LNCAP (cell line): Measurements from ENCODE around the gene NDUFB3.

Experiments used
- CTCF ChIP-seq: fragments of 450-650 bp; IDR thresholded peaks from 2 replicates; pipeline ENCODE4 v1.5.1; 2017; ENCODE audit warnings: mild to moderate bottlenecking

NDUFB3 gene

DNA sequence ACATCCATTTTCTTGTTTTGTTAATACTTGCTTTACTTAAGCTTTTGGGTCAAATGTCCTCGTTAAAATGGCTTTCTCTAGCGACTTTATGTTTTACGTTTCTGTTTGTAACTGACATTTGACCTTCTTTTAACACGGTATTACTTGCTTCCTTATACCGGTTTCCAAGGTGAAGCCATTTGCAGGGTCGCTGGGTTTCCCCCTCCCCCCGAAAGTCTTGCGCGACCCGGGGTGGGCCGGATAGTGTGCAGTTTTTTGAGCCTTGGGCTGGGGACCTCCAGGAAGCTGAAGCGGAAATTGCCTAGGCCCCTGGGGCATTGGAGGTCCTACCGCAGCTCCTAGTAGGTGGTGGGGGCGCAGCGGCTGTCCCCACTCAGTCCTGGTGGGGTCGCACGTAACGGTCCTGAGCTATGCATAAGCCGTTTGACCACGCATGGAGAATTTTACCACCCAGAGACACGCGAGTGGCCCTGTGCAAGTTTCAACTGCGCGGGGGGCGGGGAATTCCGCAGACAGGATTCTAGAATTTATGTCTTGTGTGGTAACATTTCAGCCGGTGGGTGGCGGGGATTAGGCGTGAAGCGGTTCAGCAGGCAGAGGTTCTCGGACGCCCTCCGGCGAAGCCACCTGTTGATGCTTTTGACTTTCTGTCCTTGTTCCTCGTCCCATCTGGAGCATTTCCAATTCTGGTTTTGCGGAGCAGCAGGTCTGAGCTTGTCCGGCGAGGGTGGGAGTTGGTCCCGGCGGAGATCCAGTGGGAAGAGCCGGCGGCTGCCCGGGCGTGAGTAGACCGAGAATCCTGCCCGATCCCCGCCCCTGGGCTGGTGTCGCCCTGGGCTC, 46.5 kb downstream of the NDUFB3 start:
- TF ChIP-seq CTCF, result peak; percentile 34; the same call in 1 of the 2 replicates

DNA sequence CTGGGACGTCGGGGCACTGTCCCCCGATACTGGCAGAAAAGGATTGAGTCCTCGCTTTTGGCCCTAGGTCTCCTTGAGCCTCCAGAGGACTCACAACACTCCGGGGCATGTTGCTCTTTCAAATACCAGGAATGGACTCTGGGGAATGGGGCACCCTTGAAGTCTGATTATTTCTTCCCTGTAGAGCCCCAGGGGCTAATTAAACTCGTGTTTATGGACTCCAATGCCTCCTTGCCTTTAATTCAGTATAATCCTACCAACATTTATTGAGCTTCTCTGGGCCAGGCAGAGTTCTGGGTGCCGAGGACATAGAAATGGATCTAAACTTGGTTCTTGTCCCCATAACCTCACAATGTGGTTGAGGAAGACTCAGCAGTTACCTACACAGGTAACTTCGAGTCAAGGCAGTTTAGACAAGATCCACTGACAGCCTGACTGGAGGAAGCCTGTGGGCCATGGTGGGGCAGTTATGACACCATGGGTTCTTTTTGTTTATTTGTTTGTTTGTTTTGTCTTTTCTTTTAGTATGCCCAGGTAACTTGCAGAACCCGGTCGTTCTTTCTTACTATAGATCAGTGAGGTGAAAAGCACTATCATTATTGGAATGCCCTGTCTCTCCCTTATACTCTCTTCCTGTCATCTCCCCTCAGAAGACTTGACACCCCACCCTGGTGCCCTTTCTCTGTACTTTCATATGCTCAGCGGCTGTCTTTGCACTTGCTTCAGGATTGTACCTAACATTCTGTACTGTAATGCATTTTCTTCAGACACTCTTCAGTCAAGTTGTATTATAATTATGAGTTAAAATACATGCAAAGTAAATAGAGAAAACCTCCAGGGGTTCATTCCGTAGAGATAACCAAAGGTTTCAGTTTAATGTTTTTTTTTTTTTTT, 47.4 kb downstream of the NDUFB3 start:
- TF ChIP-seq CTCF, result no peak

DNA sequence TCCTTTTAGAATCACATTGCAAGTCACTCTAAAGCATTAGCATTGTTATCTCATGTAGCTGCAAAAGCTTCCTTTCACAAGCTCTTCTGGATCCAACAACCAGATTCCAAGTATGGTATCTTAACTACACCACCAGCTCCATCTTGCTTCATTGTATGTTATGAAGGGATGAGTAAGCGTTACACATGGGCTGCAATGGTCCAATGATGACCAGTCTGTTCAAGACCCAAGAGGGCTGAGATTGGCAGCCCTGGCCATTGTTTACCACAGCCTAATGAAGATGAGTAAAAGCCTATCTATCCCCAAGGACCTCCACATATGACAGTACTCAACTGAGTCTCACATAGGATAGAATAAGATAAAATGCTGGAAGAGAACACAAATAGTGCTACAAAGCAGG, 50.5 kb downstream of the NDUFB3 start:
- TF ChIP-seq CTCF, result no peak

DNA sequence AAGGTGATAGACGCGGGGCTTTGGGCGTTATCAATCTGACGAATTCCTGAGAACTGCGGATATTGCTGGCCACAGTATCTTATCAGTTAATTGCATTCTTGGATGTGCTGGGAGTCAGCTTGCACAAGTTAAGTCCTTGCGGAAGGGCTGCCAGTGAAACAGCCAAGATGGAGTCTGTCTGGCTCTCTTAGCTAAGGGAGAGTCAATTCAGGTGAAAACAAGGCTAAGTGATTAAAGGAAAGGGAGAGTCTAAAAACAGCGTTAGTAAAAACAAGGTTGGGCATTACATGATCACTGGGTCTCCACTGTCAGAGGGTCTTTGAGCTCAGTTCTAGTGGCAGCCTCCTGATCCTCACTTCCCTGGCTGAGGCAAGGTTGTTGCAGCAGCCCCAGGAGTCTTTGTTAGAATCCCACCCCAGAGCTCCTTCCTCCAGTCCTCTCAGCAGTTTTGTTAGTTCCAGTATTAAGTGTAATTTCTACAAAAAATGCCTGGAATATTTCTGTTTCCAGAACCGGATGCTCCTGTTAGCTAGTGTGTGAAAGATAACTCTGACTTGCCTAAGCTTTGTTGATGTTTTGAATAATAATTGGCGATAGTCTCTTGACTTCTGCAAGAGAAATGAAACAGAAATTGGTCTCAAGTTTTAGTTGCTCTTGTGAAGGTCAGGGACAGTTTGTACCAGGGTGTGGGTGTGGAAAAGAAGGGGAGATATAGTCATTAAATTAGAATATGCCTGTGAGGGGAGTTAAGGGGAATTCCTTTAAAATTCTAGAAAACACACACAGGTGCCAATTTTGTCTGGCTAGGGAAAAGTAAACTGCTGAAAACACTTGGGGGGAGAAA, 54.7 kb downstream of the NDUFB3 start:
- no peak for TF ChIP-seq CTCF

DNA sequence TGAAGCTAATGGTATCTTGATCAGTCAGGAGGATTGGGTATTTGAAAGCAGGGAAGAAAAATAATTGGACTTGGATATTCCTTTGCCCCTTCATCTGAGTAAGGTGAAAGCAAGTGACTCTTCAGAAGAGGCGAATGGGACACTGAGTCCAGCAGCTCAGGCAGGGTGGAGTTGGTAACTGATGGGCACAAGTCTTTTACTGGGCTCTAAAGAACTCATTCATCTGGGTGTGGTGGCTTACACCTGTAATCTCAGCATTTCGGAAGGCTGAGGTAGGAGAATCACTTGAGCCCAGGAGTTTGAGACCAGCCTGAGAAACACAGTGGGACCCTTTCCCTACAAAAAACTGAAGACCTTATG, 55.3 kb downstream of the NDUFB3 start:
- TF ChIP-seq CTCF, result no peak

DNA sequence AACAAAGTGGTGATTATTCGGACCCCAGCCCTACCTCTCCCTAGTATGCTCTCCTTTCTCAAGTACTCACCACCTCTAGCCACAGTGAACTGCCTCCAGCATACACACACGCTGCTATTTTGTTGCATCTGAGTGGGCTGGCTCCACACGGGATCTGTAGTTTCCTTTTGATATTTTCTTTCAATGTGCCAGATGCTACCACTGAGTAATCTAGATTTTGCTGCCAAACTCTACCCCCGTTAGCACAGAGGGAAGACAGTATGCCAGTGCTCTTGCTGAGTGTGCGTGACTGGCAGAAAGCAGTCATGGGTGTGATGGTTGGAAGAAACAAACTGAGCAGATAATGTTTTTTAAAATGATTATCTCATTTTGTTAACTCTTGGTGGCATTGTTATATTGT, 55.8 kb downstream of the NDUFB3 start:
- TF ChIP-seq CTCF, result no peak

DNA sequence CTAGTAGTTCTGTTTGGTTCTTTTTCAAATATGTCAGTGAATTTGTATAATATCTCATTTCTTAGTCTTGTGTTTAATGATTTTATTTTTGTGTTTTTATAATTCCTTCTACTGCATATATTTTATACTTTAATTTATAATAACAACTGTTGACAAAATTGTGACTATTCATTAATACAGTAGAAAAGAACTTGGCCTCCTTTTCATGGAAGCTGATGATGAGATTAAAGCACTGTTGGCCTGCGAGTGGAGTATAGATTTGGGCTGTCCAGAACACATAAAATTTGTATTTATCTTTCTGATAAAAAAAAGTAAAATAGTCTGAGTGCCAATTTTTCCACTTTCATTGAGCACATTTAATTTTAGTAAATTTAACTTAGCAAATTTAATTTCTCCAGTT, 56.2 kb downstream of the NDUFB3 start:
- no peak for TF ChIP-seq CTCF
